Stimulated activated CD4-positive, alpha-beta T cell treated with anti-CD3 and anti-CD28 coated beads, TNF-alpha, amount 100 ng/mL, for 1 hour (primary cell): ENCODE results near the gene WBP4.
"Not testable (repeated sequence)": the region's sequence is repeated elsewhere in the genome, so short reads cannot be mapped to it uniquely, and the experiment has no call there.

Experiments
- DNase-seq, 3 donors: peaks; one replicate each; pipeline ENCODE4 v3.0.0-alpha.2; 2020; ENCODE audit warnings: low read depth in 3 of 3, low spot score in 1 of 3

The WBP4 gene

GRCh38 chr13:41077475-41077874, 16.2 kb downstream of the WBP4 start:
- DNase-seq = no peak

GRCh38 chr13:41079725-41080124, 18.4 kb downstream of the WBP4 start:
- DNase-seq = no peak

GRCh38 chr13:41085961-41086585, 24.8 kb downstream of the WBP4 start:
- no peak for DNase-seq

GRCh38 chr13:41095681-41096080, 34.4 kb downstream of the WBP4 start:
- DNase-seq = not testable (repeated sequence)

- no peak for DNase-seq
These were observed 37.5 kb downstream of the WBP4 start for GRCh38 chr13:41098761-41099160.

GRCh38 chr13:41099986-41100385, 38.7 kb downstream of the WBP4 start:
- DNase-seq = no peak

- no peak for DNase-seq
These were observed 45.8 kb downstream of the WBP4 start for GRCh38 chr13:41107104-41107571.

GRCh38 chr13:41107584-41108014, 46.3 kb downstream of the WBP4 start:
- DNase-seq = no peak

GRCh38 chr13:41111454-41111853, 50.1 kb downstream of the WBP4 start:
- DNase-seq = no peak

- DNase-seq = no peak
These were observed 56.6 kb downstream of the WBP4 start for GRCh38 chr13:41117869-41118268.

GRCh38 chr13:41122838-41123237, 61.5 kb downstream of the WBP4 start:
- no peak for DNase-seq

- DNase-seq = no peak
These were observed 66.4 kb downstream of the WBP4 start for GRCh38 chr13:41127701-41128100.

GRCh38 chr13:41130356-41130755, 69.0 kb downstream of the WBP4 start:
- DNase-seq = no peak

GRCh38 chr13:41131189-41131588, 69.9 kb downstream of the WBP4 start:
- DNase-seq = not testable (repeated sequence)

GRCh38 chr13:41131660-41132511, 70.6 kb downstream of the WBP4 start:
- DNase-seq = not testable (repeated sequence)

GRCh38 chr13:41132512-41133152, 71.3 kb downstream of the WBP4 start, which contains the start of gene KBTBD6:
Gene KBTBD6, minus strand, starts transcription at chr13:41132802. Its CDS starts 291 bp downstream, at chr13:41132511.
- peak; percentile 76 to 84 (median 82) for DNase-seq
